Activated effector memory CD4-positive, alpha-beta T cell treated with anti-CD3 and anti-CD28 coated beads, Interleukin-2, amount 50 U/mL, for 16 hours (primary cell): ENCODE results near the gene IKZF1.

ENCODE experiments used
- DNase-seq: peaks from one replicate; pipeline ENCODE4 v3.0.0-alpha.2; 2020

IKZF1 gene

DNA sequence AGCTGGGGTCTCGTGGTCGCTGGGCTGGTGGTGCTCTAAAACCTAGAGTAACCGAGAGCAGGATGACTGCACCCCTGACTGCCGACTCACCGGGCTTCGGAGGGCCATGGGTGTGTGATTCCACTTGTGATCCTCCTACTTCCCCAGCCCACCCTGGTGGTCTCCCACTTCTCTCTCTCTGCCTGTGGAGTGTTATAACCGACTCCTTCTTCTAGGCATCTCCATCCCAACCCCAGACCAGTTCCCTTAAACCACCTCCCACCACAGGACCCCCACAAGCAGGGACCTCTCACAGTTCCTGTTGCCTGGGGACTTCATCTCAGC, 52.4 kb downstream of the IKZF1 start:
- no peak for DNase-seq

DNA sequence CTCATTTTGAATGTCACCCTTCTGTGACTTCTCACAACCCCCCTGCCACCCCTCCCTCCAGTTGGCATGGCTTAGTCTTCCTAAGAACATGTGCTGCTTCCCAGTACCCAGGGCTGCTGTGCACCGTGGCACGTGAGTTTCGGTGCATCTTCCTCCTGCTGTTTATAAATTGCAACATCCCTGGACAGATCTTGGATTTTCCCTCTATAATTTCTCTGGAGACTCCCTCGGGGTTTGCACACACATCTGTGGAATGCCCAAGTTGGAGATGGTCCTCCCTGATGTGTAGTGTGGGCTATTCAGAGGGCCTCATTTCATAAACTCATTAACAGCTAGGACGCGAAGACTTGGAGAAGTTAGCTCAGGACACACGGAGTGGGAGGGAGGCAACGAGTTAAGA, 52.9 kb downstream of the IKZF1 start:
- DNase-seq = no peak

DNA sequence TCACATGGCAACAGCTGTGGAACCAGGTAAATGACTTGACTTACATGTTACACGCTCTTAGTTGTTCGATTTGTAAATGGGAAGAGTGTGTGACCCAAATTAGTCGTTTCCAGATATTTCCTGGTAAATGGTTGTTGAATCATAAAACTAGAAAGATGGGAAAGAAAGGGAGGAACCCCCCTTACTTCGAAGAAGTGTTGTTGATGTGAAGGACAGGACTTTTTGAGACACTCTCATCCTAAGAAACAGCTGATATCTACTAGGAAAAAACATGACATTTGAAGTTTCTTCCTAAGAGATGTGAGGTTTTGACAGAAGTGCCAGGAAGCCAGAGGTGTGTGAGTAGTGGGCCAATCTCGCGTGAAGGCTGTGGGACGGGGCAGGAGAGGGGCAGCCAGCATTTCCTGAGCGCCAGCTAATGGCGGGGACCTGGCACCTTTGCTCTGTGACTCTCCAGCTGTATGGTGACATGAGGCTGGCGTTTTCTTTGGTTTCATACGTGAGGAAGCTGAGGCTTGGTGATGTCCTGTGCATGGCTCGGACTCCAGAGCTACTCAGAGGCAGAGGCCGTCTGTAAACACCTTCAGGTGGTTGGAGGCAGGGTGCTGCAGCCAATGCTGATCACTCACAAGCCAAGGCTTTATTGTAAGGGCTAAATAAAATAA, 53.7 kb downstream of the IKZF1 start:
- no peak for DNase-seq

DNA sequence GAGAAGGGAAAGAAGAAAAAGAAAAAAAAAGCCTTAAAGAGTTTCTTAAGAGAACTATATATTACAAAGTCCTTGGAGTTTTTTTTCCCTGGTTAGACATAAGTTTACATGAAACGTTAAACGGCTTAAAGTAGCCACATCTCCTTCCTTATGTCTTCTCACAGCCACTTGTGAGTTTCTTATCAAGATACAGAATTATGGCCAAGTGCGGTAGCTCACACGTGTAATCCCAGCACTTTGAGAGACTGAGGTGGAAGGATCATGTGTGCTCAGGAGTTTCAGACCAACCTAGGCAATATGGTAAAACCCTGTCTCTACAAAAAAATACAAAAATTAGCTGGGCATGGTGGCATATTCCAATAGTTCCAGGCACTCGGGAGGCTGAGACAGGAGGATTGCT, 54.3 kb downstream of the IKZF1 start:
- no peak for DNase-seq

DNA sequence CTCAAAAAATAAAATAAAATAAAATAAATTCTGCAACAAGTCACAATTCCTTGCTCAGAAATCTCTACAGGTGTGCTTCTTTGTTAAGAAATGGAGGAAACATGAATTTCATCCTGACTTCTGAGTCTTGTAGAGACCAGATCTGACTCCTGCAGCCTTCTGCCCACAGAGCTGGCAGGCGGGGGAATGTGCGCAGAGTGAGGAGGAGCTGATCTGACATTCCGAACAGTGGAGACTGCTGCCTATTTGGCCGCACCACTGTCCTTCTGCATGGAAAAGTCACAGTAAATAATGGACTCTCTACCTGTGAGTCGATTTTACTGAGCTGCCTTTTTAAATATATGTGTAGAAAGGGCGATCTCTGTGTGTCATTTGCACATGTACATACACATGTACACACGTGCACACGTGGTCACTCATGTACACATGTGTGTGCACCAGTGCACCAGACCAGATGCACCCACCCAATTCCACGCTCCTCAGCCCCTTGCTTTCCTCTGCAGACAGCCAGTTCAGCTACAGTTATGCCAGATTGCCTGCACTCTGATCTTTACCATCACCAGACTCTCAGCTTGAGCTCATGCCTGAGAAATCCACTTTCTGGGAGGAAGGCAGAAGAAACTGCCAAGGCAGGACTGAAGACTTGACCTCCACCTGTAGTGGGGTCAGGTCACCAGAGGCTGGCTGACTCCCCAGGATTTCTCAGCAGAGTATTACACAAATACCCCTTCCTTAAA, 54.9 kb downstream of the IKZF1 start:
- DNase-seq = no peak

DNA sequence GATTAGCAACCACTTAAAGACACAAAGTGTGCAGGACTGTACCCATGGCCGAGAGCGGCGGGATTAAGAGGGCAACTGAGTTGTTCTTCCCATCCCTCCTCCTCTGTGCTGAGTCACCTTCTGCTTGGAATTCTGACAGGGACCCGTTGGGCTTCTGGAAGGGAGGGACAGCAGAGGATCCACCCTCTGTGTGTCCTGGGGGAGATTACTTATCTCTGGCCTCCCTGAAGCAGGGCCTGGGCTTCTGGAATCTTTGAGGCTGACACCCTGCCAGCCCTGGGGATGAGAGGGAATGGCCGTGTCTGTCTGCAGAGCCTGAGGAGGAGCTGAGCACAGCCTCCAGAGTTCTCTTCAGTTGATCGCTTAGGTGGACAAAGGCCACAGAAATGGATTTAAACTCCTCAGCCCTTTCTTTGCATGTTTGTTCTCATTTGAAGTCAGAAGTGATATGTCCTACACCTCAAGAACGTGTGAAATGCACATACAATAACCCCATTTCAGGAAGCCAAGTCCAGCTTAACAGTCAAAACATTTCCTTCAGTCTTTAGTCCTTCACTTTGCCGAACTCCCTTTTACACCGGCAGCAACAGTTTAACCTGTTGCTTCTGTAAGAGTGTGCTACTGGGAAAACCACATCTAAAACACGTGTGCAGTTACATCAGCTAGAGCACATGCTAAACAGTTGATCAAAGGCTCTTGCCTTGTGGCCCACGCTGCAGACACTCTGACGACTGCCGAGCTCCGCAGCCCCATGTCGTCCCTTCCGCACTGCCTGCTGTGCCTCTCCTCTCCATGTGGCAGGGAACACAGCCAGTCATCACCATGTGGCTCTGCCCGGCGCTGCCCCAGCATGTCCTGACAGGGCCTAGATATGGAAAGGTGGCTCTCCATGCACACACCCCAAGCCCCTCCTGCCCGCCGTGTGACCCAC, 55.7 kb downstream of the IKZF1 start:
- peak; percentile 92 for DNase-seq

DNA sequence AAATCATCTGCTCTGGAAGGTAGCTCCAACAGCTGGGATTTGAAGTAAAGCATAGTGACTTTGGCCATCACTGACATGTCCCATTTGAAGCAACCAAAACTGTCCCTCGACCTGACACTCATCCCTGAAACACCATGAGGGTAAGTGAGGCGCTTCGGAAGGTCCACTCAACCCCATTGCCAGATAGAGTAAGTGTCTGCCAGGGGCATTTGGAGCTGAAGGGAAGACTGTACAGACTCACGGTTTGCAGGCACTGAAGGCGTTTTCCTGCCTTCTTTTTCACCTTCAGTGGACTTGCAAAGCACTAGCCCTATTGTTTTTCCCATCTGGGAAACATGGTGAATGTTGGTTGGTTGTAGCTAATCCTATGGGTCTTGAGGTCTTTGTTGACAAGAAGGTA, 57.6 kb downstream of the IKZF1 start:
- DNase-seq = no peak

DNA sequence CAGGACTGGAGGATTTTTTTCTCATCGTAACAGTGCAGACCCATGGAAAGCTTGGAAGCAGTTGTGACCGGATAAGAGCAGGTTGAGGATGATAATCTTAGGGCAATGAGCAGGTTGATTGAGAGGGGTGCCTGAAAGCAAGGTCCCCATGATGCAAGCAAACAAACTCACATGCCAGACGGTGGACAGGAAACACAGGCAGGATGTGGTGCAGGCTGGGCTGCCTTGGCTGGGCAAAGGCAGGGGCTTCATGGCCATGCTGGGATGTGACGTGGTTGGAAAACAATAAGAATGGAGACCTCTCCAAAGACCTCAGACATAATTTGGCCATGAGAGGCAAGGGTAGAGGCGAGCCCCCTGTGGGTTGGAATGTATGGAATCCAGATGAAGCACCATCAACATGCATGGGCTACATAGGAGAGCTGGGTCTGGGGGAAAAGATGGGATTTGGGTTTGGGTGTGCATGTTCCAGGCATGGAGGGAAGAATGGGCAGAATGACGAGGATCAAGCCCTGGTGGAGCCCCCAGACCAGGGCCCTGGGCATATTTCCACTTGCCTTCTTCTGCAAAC, 58.3 kb downstream of the IKZF1 start:
- DNase-seq = peak; percentile 78

DNA sequence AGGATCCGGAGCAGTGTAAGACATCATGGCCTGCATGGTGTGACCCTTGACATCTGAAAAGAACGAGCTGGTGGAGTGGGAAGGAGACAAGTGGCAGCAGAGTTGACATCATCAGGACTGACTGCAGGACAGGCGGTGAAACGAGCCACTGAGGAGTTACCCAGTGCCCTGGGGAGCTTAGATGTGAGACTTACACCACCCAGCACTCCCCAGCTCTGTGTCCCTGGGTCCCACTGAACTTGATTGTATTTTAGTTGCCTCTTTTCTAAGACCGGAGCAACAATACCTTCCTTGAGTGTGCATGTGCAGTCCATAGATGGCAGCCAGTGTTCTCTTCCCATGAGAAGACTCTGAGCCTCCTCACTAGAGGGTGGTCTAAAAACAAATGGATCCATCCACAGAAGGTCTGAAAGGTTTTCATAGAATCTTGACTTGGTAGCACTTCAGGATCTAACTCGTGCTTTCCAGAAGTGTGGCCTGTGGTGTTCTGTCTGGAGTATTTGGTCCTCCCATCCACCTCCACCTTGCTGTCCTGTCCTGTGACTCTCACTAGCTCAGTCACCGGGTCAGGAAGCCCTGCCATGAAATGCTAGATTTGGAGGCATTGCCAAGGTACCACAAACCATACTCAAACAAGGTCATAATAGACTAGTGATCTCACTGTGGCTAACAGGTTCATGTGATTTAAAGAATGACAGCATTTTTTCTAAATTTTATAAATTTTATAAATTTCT, 59.0 kb downstream of the IKZF1 start:
- no peak for DNase-seq

DNA sequence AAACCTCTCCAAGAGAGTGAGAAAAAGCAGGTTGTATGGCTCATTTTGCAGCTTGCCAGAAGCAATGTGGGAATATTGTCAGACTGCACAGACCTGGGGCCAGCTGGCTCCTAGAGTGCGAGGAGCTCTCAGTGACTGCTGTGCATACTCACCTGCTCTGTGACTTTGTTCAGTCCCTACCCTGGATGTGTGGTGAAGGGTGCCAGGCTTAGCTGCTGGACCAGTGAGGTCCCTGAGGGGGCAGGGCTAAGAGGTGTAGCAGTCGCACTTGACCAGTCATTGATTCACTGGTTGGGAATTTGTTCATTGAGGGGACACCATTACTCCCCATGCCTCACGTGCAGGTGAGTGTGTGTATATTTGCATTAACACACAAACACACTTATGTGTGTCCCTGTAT, 60.1 kb downstream of the IKZF1 start:
- no peak for DNase-seq

DNA sequence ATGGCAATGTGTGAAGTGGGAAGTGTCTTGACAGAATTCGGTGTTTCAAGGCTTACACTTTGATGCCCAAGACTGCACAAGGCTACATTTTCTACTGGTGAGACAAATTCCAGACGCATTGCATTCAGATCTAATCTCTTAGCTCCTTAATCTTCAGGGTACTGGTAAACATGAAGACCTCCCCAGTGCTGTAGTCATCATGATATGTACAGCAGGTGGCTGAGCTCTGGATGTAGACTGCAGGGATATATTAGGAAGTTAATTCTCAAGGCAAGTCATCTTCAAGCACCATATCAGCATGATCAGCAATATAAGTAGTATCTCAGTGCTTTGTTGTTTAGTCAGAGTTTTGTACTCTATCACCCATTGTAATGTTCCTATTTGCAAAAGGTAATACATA, 61.8 kb downstream of the IKZF1 start:
- DNase-seq = no peak

DNA sequence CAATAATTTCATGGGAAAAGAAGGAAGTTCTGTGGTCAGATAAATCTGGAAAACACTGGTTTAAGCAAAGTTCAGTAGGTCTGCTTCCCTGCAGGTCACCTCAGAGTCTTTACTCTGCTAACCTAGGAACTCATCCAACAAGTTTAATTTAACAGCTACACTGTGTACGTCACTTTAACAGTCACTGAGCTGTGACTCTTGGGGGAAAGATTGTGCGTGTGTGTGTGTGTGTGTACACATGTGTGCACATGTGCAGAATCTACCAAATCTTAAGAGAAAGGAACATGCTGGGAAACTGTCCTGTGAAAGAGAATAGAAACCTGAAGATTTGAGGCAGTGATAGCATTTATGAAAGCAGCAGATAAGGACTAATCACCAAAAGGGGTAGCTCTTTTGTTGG, 62.6 kb downstream of the IKZF1 start:
- DNase-seq = no peak

DNA sequence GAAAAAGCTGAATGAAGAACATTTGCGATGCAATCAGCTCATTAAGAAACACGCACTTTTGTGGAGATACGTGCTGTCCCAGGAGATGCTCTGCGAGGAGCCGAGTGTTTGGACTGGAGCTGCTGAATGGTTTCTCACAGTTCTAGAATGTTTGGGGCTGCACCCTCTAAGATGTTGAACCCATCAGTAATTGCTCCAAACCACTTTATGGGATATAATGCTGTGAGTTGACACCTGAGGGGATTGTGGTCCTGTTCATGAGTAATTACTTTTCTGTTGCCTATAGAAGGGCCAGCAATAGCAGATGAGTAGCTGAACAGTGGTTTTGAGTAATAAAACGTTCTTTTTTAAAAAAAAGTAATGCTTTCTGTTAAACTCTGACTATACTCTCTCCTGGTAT, 63.1 kb downstream of the IKZF1 start:
- DNase-seq = no peak

DNA sequence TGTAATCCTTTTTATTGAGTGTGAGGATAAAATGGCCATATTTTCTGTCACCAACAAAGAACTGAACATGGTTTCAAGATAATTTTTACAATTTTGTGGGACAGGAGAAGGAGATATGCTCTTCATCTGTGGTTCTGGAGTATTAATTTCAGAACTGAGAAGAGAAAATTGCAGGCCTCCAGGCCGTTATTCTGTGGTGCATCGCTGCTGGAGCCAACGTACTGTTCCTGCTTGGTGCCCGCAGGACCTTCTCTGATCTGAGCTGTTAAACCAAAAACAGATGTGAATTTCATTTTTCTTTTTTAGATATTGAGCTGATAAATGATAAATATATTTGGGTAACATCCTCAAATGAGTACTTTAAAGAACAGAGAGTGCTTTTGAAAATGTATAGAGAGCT, 63.9 kb downstream of the IKZF1 start:
- DNase-seq = no peak

DNA sequence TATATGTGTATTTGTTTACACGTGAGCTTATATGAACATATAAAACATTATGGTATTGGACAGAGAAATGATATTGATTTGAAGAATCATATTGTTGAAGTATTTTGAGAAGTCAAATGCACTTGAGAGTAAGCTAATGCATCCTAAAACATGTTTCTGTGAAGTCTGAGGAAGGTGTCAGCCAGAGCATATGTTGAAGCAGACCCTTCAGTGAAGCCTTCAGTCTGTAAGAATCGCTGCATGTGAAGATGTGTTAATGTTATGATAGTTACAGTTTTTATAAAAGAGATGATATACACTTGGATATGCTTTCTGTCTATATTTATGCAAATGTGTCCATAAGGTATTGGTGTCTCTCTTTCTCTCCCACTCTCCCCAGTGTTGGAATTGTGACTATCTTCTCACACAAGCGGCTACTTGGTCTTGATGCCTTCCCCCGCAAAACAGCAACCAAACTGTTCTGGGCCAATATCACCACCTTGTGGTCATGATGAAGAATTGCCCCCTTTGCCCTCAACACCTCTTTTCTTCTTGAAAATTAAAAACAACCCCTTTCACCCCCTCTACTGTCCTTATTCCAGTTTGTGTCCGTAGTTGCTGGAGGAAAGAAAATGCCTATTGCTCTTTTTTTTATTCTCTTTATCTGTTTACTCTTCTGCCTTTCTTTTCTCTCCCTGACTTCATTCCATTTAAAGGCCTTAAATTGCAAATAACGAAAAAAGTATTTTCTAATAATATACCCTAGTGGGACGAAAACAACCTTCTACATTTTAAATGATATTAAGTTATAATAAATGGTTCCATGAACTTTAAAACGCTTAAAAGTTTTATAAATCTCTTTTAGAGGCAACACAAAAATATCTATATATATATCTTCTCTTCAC, 64.9 kb downstream of the IKZF1 start:
- DNase-seq = no peak

DNA sequence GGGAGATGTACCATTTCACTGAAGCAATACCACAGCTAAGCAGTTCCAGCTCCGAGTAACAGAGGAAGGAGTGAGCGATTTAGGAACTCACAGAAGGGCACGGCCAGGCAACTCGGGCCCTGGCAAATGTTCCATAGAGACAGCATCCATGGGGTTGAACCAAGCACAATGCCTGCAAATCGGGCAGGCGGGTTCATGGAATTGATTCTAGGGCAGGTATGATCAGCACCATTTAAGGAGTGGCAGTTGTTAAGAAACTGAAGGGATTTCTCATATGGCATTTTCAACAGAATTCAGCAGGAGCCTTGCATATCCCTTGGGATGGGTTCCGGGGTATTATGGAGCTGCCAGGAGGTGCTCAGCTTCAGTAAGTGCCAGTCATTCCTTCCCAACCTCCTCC, 66.4 kb downstream of the IKZF1 start:
- no peak for DNase-seq

DNA sequence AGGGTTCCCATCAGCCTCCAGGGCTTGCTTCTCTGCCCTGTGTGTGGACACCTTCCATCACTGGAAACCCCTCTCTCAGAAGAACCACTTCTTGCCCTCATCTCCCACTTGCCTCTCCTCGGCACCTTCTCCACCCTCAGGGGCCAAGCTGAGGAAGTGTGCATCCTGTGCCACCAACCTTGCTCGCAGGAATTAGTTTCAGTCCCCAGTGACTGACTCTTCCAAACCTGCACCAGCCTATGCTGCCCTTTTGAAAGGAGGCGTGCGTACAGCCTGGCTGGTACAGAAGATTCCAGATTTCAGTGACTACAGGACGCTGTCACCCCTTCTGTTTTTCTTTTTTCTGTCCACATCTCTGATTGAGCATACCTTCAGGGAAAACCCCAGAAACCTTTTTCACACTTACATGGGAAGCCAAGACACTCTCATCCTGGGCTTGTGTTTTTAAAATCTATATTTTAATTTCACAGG, 67.1 kb downstream of the IKZF1 start:
- DNase-seq = no peak

DNA sequence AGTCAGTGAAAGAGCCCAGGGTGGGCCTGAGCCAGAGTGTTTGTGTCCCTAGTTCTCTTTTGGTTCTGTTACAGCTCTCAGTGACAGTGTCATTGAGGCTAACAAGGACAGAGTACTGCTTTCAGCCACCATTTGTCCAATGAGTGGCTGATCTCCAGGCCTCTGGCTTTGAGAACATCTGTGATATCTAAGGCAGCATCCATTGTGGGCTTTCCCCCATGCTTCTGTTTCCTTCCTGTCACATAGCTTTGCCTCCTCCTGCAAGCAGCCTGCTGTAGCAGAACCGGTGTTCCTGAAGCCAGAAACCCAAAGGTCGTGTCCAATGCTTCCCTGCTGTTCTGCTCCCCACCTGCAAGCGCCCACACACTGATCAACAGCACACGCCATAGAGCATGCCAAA, 68.4 kb downstream of the IKZF1 start:
- DNase-seq = no peak

DNA sequence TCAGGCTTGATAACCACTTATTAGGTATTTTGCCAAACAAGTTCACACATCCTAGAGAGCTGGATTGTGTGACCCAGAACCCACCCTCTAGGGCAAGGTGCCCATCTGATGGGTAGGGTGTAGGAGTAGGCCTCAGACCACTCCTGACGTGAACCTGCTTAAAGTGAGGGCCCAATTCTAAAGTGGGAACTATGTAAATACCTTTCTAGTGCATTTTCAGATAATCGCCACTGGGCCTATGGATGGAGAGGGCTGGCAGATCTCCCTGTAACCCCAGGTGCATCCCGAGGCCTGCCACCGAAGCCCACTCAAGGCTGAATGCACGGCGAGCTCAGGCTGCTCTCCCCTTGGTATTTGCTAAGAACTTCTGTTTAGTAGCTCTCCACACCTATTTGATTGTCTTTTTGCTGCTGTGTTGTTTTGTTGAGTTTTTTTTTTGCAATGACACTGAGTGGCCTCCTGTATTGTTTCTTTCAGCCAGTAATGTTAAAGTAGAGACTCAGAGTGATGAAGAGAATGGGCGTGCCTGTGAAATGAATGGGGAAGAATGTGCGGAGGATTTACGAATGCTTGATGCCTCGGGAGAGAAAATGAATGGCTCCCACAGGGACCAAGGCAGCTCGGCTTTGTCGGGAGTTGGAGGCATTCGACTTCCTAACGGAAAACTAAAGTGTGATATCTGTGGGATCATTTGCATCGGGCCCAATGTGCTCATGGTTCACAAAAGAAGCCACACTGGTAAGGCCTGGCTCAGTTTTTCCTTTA, 71.7 kb downstream of the IKZF1 start:
- no peak for DNase-seq

DNA sequence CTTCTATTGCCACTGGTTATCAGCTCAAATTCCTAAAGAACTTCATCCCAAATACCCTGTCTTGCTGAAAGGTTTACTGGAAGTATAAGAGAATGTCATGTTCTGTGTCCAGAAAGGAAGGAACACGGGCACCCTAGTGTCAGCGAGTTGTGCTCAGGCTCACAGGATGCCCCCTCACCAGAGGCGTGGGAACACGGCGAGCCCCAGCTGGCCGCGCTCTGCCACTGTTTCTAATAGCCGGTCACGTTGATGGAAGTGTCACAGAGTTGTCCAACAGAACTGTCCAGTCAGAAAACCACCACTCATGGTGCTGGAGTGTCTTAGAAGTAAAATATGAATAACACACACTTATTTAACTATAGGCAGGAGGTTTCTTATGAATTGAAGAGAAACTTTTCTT, 72.8 kb downstream of the IKZF1 start:
- no peak for DNase-seq

DNA sequence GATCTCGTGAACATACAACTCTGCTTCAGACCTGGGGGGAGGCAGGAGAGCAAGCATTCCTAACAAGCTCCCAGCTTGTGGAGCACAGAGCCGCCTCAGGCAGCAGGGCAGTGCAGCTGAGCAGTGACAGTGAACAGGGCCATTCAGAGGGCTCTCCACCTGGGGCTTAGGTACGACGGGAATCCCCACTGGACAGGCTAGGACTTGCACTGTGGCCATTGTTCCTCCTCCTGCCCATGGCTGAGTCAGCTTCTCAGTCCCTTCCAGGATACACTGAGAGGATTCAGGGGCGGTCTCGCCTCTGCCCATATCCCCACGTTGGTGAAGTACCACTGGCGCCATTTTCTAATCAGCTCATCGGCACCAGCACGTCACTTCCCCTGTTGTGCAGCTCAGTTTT, 74.6 kb downstream of the IKZF1 start:
- DNase-seq = no peak
